Daoy (cell line): ENCODE results near the gene STX16. TPM values are rescaled to one million over a fixed set of nuclear protein-coding genes. Genes with fewer than 3 reads are reported as not detected.

ENCODE experiments used
- DNase-seq: peaks from one replicate; pipeline ENCODE4 v3.0.0-alpha.2; 2015; ENCODE audit warnings: low read depth
- total RNA-seq: library from RNA; depleted of rRNA; stranded (reverse); fragments of >200 nt; shearing (Covaris generic); gene quantifications from 2 replicates; pipeline ENCODE4 v1.2.3, GENCODE V29; 2014

STX16 gene
- total RNA-seq, 1 experiment from 2014 or later, result 12.1 TPM

DNA sequence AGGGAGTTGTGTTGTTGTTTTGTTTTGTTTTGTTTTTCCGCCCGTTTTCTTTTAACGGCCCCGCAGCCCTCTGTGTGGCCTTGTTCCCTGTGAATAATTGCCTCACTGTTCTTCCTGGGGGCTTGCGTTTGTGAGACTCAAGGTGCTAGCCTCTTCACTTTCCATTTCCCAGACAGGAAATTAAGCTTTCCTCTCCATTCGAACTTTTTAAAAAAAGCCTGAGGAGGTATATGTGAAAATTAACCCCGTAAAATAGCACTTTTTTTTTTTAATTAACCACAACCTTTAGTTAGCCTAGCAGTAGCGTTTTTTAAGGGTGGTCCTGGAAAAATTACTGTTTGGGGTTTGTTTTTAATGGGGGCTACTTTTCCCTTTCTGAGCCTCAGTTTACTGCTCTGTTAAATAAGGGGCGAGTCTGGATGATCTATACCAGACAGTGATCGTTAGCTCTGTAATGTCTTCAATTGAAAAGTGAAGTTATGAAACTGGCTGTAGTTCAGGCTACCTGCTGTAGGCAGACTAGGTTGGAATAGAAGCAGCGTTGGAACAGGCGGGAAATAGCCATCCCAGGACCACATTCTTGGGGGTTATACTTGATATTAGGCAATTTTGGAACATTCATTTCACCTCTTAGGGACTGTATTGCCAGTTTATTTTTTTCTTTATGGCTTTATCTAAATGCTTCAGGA is 1.7 kb downstream of the STX16 start:
- no peak for DNase-seq

DNA sequence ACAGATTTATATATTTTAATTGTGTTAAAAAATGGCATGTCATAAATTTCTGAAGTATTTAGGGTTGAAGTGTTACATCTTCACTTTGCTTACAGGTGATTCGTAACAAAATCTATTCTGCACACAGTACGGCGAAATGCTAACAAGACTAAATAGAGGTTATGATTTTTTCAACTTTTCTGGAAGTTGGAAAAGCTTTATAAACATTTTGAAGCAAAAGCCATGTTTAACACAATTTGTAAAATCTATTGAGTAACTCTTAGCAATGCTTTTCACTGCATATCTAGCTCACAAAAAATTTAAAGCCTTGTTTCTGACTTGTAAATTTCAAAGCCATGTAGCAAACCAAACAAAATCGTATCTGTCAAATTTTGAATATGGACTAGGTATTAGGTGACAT is 3.3 kb downstream of the STX16 start:
- no peak for DNase-seq

DNA sequence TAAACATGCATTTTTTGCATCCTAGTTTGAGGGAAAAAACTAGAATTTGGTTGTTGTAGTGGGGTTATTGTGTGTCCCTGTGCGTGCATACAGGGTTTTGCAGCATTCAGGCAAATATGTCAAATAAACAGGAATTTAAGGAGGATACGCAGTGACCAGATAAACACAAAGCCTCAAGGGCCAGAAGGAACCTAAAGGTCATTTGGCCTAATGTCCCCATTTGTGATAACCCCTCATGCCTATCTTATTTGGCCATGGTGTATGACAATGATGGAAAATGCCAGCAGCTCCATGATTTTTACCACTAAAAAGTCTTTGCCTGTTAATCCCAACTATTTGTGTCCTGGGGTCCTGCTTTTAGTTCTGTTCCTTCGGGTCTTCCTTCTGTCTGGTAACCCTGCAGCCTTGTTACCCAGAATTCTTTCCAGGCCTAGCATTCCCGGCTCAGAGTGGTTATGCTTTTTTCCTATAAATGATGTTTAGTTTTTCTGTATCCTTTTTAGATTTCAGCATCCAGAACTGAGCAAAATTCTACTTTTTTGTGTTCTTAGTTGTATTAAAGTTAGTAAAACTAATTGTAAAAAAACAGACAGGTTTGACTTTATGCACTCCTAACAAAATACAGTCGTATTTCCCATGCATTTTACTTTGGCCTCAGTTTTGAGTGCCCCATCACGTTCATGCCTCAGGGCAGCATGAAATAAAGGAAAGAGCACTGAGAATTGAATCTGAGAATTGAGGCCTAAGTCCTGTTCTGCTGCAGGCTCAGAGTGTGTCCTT is 4.4 kb downstream of the STX16 start:
- no peak for DNase-seq

GRCh38 chr20:58656831-58657230 is 5.7 kb downstream of the STX16 start:
- no peak for DNase-seq

DNA sequence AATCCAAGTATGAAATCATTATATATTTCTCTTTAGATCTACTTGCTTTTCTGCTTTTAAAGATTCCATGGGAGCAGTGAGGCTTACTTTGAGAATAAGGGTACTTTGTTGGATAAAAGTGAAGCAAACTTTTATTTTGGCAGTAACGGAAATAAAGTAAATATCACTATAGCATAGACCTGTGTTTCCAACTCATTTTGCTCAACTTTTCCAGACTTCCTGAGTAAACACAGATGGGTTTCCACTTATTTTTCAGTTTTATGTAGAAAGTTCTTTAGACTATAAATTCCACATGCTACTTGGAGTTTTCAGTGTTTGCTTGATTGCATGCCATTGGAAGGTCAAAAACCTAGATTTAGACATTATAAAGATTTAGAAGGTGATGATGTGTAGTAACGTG is 6.2 kb downstream of the STX16 start:
- no peak for DNase-seq

- no peak for DNase-seq
These were observed 6.9 kb downstream of the STX16 start for GRCh38 chr20:58657986-58658385.

DNA sequence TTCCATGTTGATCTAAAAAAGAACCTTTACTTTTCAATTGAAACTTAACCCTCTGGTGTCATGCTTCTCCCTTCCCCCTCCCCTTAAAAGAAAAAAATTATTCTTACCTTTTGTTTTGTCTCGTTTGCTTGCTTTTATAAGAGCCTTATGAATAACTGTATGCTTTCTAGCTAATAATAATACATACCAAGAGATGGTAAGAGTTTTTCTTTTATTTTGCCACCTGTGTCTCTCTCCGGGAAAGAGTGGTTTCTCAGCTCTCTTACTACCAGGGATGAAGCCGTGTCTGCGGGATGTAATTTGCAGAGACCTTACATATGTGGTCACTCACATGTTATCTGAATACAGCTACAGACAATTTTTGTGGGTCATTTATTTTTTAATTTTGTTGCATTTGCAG is 7.7 kb downstream of the STX16 start:
- DNase-seq, result no peak

DNA sequence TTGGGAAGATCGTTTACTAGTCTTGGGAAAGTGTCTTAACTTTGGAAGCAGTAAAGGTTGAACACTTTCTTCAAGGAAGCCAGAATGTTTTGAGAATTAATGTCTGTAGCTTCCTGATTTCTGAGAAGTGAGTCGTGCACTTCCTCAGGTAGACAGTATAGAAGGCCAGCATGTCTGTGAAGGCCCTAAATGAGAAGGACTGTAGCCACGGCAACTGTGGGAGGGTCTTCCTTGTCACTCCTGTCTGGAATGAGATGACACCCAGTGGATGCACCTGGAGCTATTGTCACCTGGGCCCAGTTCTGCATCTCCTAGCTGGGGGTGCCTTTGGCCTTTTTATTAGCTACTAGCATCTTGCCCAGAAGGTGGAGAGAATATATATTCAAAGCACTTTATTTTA is 8.8 kb downstream of the STX16 start:
- DNase-seq, result no peak

DNA sequence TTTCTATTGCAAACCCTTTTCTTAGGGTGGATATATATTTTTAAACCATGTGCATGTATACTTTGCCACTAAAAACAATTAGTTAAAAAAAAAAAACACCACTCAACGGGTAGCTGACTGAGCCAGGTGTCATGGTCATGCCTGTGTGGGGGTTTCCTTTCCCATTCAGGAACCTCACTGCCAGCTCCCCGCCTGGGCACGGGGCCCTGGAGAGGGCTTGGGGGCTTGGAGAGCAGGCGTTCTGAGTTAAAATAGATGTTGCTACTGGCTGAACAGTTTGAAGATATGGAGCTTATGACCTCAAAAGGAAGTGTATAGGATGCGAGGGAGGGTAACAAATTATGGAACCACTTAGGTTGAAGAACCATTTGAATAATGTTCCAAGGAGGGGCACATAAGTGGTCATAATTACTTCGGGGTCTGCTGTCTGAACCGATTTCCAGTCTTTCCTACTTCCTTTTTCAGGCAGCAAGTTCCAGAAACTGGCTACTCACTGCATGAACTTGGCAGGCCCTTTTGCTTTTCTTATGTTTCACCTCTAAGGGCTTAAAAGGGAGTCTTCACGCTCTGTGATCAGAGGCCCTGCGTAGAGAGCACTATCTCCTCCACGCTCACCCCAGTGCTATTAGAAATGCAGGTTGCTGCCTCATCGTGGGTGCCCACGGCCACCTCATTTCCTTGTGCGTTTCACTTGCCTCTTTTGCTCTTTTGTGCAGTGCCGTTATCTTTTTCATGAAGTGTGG is 9.9 kb downstream of the STX16 start:
- DNase-seq, result no peak

GRCh38 chr20:58661598-58662473 is 10.8 kb downstream of the STX16 start:
- no peak for DNase-seq

GRCh38 chr20:58664331-58664730 is 13.2 kb downstream of the STX16 start:
- DNase-seq, result no peak

DNA sequence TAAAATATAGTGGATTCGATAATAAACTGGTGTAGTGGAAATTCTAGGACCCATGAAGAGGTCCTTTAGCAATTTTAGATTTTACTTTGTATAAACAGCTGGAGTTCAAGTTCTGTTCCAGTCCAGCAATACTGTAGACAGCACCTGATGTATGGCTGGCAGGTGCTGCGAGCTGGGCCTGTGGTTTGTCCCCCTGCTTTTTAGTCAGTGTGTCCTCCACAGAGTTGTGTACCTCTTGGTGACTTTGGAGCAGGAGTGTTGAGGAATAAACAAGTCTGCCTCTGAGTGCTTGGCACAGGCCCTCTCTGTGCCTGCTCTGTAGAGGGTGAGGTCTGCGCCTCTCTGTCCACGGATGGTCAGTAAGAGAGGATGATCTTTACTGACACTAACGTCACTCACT is 13.8 kb downstream of the STX16 start:
- no peak for DNase-seq

DNA sequence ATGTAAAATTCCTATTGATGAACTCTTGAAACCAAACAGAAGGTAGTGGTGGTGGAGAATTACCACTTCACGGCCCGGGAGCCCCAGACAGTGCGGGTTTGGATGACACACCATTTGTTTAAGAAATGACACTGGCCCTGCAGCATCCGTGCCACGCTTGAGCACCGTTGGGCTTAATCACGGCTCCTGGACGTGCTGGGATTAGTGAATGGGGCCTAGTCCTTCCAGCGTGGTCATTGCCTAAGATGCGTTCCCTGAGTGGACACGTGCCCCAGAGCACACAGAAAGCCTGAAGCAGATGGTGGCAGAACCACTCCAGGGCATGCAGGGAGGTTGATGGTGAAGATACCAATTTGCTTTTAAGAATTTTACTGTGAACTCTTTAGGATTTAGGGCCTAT is 14.5 kb downstream of the STX16 start:
- DNase-seq, result no peak

GRCh38 chr20:58666702-58667101 is 15.6 kb downstream of the STX16 start:
- DNase-seq, result no peak

GRCh38 chr20:58667975-58668374 is 16.9 kb downstream of the STX16 start:
- no peak for DNase-seq

DNA sequence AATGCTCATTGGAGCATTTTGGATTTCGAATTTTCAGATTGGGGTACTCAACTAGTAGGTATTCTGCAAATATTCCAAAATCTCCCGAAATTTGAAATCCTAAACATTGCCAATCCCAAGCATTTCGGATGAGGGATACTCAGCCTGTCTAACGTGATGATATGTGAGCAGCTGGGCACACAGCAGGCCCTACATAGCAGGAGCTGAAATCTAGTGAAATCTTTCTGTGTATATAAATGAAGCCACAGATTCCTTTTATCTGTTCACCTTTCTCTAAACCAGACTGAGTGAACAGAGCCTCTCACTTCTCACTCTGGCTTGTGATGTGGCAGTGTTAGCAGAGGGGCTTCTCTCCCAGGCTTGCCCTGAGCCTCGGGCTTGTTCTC is 17.8 kb downstream of the STX16 start:
- no peak for DNase-seq

GRCh38 chr20:58669287-58670006 is 18.4 kb downstream of the STX16 start:
- DNase-seq, result no peak

GRCh38 chr20:58670102-58670501 is 19.0 kb downstream of the STX16 start:
- no peak for DNase-seq

GRCh38 chr20:58670659-58671058 is 19.6 kb downstream of the STX16 start:
- DNase-seq, result no peak

DNA sequence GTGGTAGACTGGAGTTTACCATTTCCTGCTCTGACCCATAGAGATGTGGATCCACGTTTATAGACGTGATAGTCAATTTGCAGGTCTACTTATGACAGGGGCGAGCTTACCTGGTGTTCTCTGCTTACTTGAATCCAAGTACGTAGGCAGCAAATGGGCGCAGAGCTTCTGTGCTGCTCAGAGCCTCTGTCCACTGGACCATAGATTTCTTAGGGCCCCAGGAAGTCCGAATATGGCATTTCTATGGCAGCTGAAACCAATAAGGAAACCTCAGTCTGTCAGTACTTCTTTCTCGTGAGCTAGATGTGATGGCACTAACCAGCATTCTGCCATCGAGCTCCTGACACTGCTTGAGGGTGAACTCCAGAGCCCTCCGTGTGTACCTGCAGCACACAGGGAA is 22.0 kb downstream of the STX16 start:
- DNase-seq, result no peak

- DNase-seq, result no peak
These were observed 24.1 kb downstream of the STX16 start for GRCh38 chr20:58675146-58675584.
